ENCODE results near the gene SAP30BP. TPM values are rescaled to one million over a fixed set of nuclear protein-coding genes. Genes with fewer than 3 reads are reported as not detected.

SAP30BP gene
- total RNA-seq, 1 experiment from 2014 or later: 89.7 TPM

- H2BK12ac ChIP-seq (ENCODE audit: insufficient read length, low read depth, low read length): no peak overlapping the region
- H3K79me1 ChIP-seq (ENCODE audit: insufficient read depth, low read depth, low read length, poor library complexity, severe bottlenecking): no peaks in the 10 kb centered on the region
- no peaks in the 10 kb centered on the region for H3K4me1 ChIP-seq (ENCODE audit: insufficient read depth, low read length)
- Mint-ChIP-seq H3K36me3 (ENCODE audit: insufficient read depth in 1 of 3, low read depth in 3 of 3) (peaks cover 22 to 75% (median 47%) of the 10 kb centered on the region in 3 experiments), H3K9me3 (no peaks in the 10 kb centered on the region), H3K27ac (peak overlapping the region in 1 of 3 experiments; percentile 17; a peak in 1 of 7 replicates), H3K4me1 (no peaks in the 10 kb centered on the region), H3K27me3 (ENCODE audit: low read depth) (peaks cover 3% of the 10 kb centered on the region), H3K4me3 (no peak overlapping the region)
- H3K27me3 ChIP-seq (ENCODE audit: insufficient read depth, low read length): no peaks in the 10 kb centered on the region
- no peak overlapping the region for H3K4ac ChIP-seq (ENCODE audit: low read depth, low read length)
- H3K56ac ChIP-seq (ENCODE audit: insufficient read length, low read depth, low read length): no peak overlapping the region
- TF ChIP-seq, protein P1, sequence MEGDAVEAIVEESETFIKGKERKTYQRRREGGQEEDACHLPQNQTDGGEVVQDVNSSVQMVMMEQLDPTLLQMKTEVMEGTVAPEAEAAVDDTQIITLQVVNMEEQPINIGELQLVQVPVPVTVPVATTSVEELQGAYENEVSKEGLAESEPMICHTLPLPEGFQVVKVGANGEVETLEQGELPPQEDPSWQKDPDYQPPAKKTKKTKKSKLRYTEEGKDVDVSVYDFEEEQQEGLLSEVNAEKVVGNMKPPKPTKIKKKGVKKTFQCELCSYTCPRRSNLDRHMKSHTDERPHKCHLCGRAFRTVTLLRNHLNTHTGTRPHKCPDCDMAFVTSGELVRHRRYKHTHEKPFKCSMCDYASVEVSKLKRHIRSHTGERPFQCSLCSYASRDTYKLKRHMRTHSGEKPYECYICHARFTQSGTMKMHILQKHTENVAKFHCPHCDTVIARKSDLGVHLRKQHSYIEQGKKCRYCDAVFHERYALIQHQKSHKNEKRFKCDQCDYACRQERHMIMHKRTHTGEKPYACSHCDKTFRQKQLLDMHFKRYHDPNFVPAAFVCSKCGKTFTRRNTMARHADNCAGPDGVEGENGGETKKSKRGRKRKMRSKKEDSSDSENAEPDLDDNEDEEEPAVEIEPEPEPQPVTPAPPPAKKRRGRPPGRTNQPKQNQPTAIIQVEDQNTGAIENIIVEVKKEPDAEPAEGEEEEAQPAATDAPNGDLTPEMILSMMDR (conservative IDR thresholded peaks at IDR 0.05): no peak
- no peak overlapping the region for H4K5ac ChIP-seq (ENCODE audit: insufficient read length, low read depth, low read length)
- no peak overlapping the region for H3K27ac ChIP-seq (ENCODE audit: insufficient read length, low read depth, low read length)
- no peak overlapping the region for H2AK5ac ChIP-seq (ENCODE audit: insufficient read length, low read length)
- no peak for DNase-seq
- no peak overlapping the region for H3K23ac ChIP-seq (ENCODE audit: insufficient read length, low read depth, low read length)
- H4K8ac ChIP-seq (replicated peaks; ENCODE audit: insufficient read length, low read depth, low read length): no peak overlapping the region
- no peak overlapping the region for H2BK5ac ChIP-seq (ENCODE audit: insufficient read length, low read length)
- H3K9me3 ChIP-seq (ENCODE audit: control insufficient read depth, low read depth, low read length): no peaks in the 10 kb centered on the region
- no peaks in the 10 kb centered on the region for H3K79me2 ChIP-seq (ENCODE audit: insufficient read depth, low read length)
- H4K20me1 ChIP-seq (ENCODE audit: control insufficient read depth, insufficient read depth, insufficient read length): no peaks in the 10 kb centered on the region
- no peak overlapping the region for H3K18ac ChIP-seq (ENCODE audit: insufficient read length, low read depth, low read length)
- H3K4me2 ChIP-seq (ENCODE audit: insufficient read depth, insufficient read length, low read length): no peak overlapping the region
- no CpG with 5 or more reads among the region's 20 CpGs for WGBS (ENCODE audit: extremely low coverage, insufficient read length, low lambda C conversion rate)
- no peak overlapping the region for H3T11ph ChIP-seq (ENCODE audit: low read length)
- H3K14ac ChIP-seq (ENCODE audit: insufficient read depth, low read length): no peak overlapping the region
- H2BK15ac ChIP-seq (ENCODE audit: low read depth, low read length): no peak overlapping the region
- no peak overlapping the region for H4K91ac ChIP-seq (ENCODE audit: insufficient read length, low read depth, low read length)
- no peak overlapping the region for H3K9ac ChIP-seq (ENCODE audit: extremely low read depth, insufficient read length, low read length)
- no peaks in the 10 kb centered on the region for H3K23me2 ChIP-seq (ENCODE audit: insufficient read length, low read depth, low read length, poor library complexity, severe bottlenecking)
- no peak overlapping the region for H2BK20ac ChIP-seq (ENCODE audit: low read depth, low read length, poor library complexity, severe bottlenecking)
- no peak overlapping the region for H2BK120ac ChIP-seq (ENCODE audit: low read depth, low read length, poor library complexity, severe bottlenecking)
- no peak overlapping the region for H2AFZ ChIP-seq (ENCODE audit: low read length)
Measured at GRCh38 chr17:75706042-75706728, 39.0 kb downstream of the SAP30BP start.

Data from H9 (cell line).